Right lobe of liver (tissue), 6 donors: ENCODE measurements around the gene ALG12. TPM values are rescaled to one million over a fixed set of nuclear protein-coding genes. Genes with fewer than 3 reads are reported as not detected.

Experiments
- ATAC-seq, 4 donors: fragments of 200-7000 bp; cut with Tn5 transposase; one replicate each; pipeline ENCODE4 v1.9.1; 2020; ENCODE audit warnings: mild to moderate bottlenecking in 4 of 4, moderate library complexity in 4 of 4
- DNase-seq, 3 donors: peaks; one replicate each; pipeline ENCODE4 v3.0.0-alpha.2; 2020
- H3K27ac ChIP-seq, 3 donors: fragments of 200-600 bp; one replicate each; pipeline ENCODE4 v1.8.0; 2022
- H3K27me3 ChIP-seq, 2 donors: fragments of 200-600 bp; one replicate each; pipeline ENCODE4 v1.8.0; 2022
- H3K36me3 ChIP-seq, 4 donors: fragments of 200-600 bp; sonication (generic) in 1 of 4; one replicate each; pipeline versions ENCODE4 v1.5.1 to v1.8.0; 2017 to 2022; ENCODE audit warnings: control low read depth in 1 of 4
- H3K4me1 ChIP-seq, 4 donors: fragments of 200-600 bp; sonication (generic) in 1 of 4; one replicate each; pipeline versions ENCODE4 v1.5.1 to v1.8.0; 2017 to 2022; ENCODE audit warnings: control low read depth in 1 of 4
- H3K4me3 ChIP-seq, 3 donors: fragments of 200-600 bp; one replicate each; pipeline ENCODE4 v1.8.0; 2022
- H3K9me3 ChIP-seq, 4 donors: fragments of 200-600 bp; sonication (generic) in 1 of 4; one replicate each; pipeline versions ENCODE4 v1.5.1 to v1.8.0; 2017 to 2022; ENCODE audit warnings: control low read depth in 1 of 4
- CTCF ChIP-seq, 4 donors: fragments of 200-600 bp in 3 of 4; fragments of 450-650 bp in 1 of 4; IDR thresholded peaks; one replicate each; pipeline versions ENCODE4 v1.5.1 to v1.8.0; 2016 to 2022; ENCODE audit warnings: antibody characterized with exemption in 4 of 4, mild to moderate bottlenecking in 2 of 4
- POLR2A ChIP-seq: fragments of 450-650 bp; IDR thresholded peaks from one replicate; pipeline ENCODE4 v1.6.1; 2017; ENCODE audit warnings: antibody characterized with exemption, mild to moderate bottlenecking
- WGBS: methylation state at CpG from one replicate; pipeline ENCODE4 v1.1.6; 2018; ENCODE audit warnings: low coverage, low lambda C conversion rate; ENCODE audit not compliant: insufficient coverage; ENCODE audit errors: missing lambda C conversion rate; 5-methylcytosine and 5-hydroxymethylcytosine counted together
- intact Hi-C, 2 donors: fragments of 100-400 bp; cut with DNase I; formaldehyde crosslinking; loops; one replicate each; pipeline versions ENCODE4 v1.11.2 to v1.14.1; 2022
- total RNA-seq, 6 experiments: library from RNA; depleted of rRNA in 2 of 6; stranded (reverse); fragments of >200 nt in 2 of 6; fragmentation: NEBNext Ultra II Directional in 3 of 6; extraction: Animal tissue kit (Norgen Biotek cat#: 25700) in 3 of 6; gene quantifications; one replicate each; pipeline versions ENCODE4 v1.1.0 to v1.2.4, GENCODE V29; 2016 to 2023
- donor health status: DM: no; HTN: yes; CAD: no.
- donor health status: DM: no; HTN: no; CAD: no.
- donor health status: DM: no; HTN: no; CAD: no.
- donor health status: DM: no; HTN: yes; CAD: no.
- donor health status: DM: no; HTN: yes; CAD: no.

Gene ALG12
- total RNA-seq, 6 experiments from 2014 or later = 15.1 to 19.0 (median 16.6) TPM

- peaks cover 0 to 2% (median 0%) of the 10 kb centered on the region in 4 donors for H3K36me3 ChIP-seq
- whole genome bisulfite sequencing = 74% methylated on average over 6 of the region's 20 CpGs
- no peaks in the 10 kb centered on the region for H3K4me1 ChIP-seq
- H3K4me3 ChIP-seq = no peak overlapping the region
- ATAC-seq (peak in 2 of 4 donors; percentile 22 to 36), DNase-seq (no peak)
- no peaks in the 10 kb centered on the region for H3K9me3 ChIP-seq
- intact Hi-C loops = no loop called here
- H3K27me3 ChIP-seq = no peaks in the 10 kb centered on the region
- TF ChIP-seq CTCF (IDR thresholded peaks at IDR 0.05) (no peak), POLR2A (no peak)
- H3K27ac ChIP-seq = no peak overlapping the region
These were observed 38.0 kb downstream of the ALG12 start for GRCh38 chr22:49880281-49880680.

- H3K9me3 ChIP-seq = no peaks in the 10 kb centered on the region
- ATAC-seq = no peak
- peaks cover 0 to 2% (median 0%) of the 10 kb centered on the region in 4 donors for H3K36me3 ChIP-seq
- no peaks in the 10 kb centered on the region for H3K27me3 ChIP-seq
- no peak for TF ChIP-seq CTCF (IDR thresholded peaks at IDR 0.05)
- no peak for TF ChIP-seq POLR2A
- WGBS = 97% methylated on average over 6 of the region's 9 CpGs
- H3K27ac ChIP-seq = no peak overlapping the region
- H3K4me1 ChIP-seq = no peaks in the 10 kb centered on the region
- H3K4me3 ChIP-seq = no peak overlapping the region
- intact Hi-C loops = no loop called here
- DNase-seq = no peak
These were observed 38.4 kb downstream of the ALG12 start for GRCh38 chr22:49879871-49880270.

- H3K36me3 ChIP-seq = no peaks in the 10 kb centered on the region
- no peaks in the 10 kb centered on the region for H3K9me3 ChIP-seq
- ATAC-seq (no peak), DNase-seq (no peak)
- no peak overlapping the region for H3K4me3 ChIP-seq
- intact Hi-C loops = no loop called here
- H3K27ac ChIP-seq = no peak overlapping the region
- no peaks in the 10 kb centered on the region for H3K27me3 ChIP-seq
- H3K4me1 ChIP-seq = no peaks in the 10 kb centered on the region
- WGBS = 99% methylated on average over 8 of the region's 8 CpGs
- TF ChIP-seq CTCF (IDR thresholded peaks at IDR 0.05) (no peak), POLR2A (no peak)
These were observed 40.0 kb downstream of the ALG12 start for GRCh38 chr22:49878206-49878605.

GRCh38 chr22:49877642-49878041 is 40.6 kb downstream of the ALG12 start:
- no peak overlapping the region for H3K27ac ChIP-seq
- no peak for TF ChIP-seq CTCF (IDR thresholded peaks at IDR 0.05)
- ATAC-seq = no peak
- no peak for DNase-seq
- no peaks in the 10 kb centered on the region for H3K9me3 ChIP-seq
- H3K4me3 ChIP-seq = no peak overlapping the region
- WGBS = 96% methylated on average over 4 of the region's 7 CpGs
- no peaks in the 10 kb centered on the region for H3K36me3 ChIP-seq
- H3K4me1 ChIP-seq = no peaks in the 10 kb centered on the region
- H3K27me3 ChIP-seq = no peaks in the 10 kb centered on the region
- intact Hi-C loops = no loop called here
